Measurements from ENCODE around the gene BRF1. TPM values are rescaled to one million over a fixed set of nuclear protein-coding genes. Genes with fewer than 3 reads are reported as not detected.
"Not testable (repeated sequence)": the region's sequence is repeated elsewhere in the genome, so short reads cannot be mapped to it uniquely, and the experiment has no call there.

BRF1 gene
- total RNA-seq, 4 donors from 2014 or later, result 77.6 to 114 (median 99.5) TPM

- 37 to 54% methylated on average over 13 to 33 of the region's 33 CpGs for WGBS, 2 donors
- Histone ChIP-seq H3K4me3 (no peak overlapping the region), H3K9me3 (peaks cover 0 to 3% (median 0%) of the 10 kb centered on the region in 4 donors), H3K27me3 (no peaks in the 10 kb centered on the region), H3K27ac (peak overlapping the region; percentile 1 to 89 (median 64)), H3K36me3 (peaks cover 0 to 5% (median 0%) of the 10 kb centered on the region in 3 donors), H3K4me1 (peaks cover 0 to 86% (median 43%) of the 10 kb centered on the region in 4 donors)
- DNase-seq (ENCODE audit: low spot score in 2 of 2), result no peak
- TF ChIP-seq CTCF (IDR thresholded peaks at IDR 0.05) (no peak), EP300 (IDR thresholded peaks at IDR 0.05) (peak in 1 of 2 donors; percentile 60), POLR2A (IDR thresholded peaks at IDR 0.05) (no peak)
These were observed 35.1 kb upstream of the BRF1 start for GRCh38 chr14:105335735-105336476.

GRCh38 chr14:105335231-105335542 lies 34.4 kb upstream of the BRF1 start:
- not testable (repeated sequence) for H3K36me3 ChIP-seq; H3K27me3 ChIP-seq; H3K9me3 ChIP-seq; DNase-seq (ENCODE audit: low spot score in 2 of 2); H3K4me3 ChIP-seq
- Histone ChIP-seq H3K27ac (peak overlapping the region; percentile 1 to 89 (median 64)), H3K4me1 (peaks cover 0 to 86% (median 42%) of the 10 kb centered on the region in 4 donors)
- WGBS, 2 donors, result 87 to 91% methylated on average over 12 to 21 of the region's 22 CpGs

- Histone ChIP-seq H3K27ac (peak overlapping the region in 3 of 4 donors; percentile 1 to 89 (median 82)), H3K27me3 (no peaks in the 10 kb centered on the region), H3K9me3 (peaks cover 0 to 3% (median 0%) of the 10 kb centered on the region in 4 donors), H3K4me3 (no peak overlapping the region), H3K4me1 (peaks cover 0 to 92% (median 48%) of the 10 kb centered on the region in 4 donors), H3K36me3 (peaks cover 0 to 5% (median 0%) of the 10 kb centered on the region in 3 donors)
- no peak for DNase-seq (ENCODE audit: low spot score in 2 of 2)
- 83 to 90% methylated on average over 12 to 15 of the region's 17 CpGs for WGBS, 2 donors
- TF ChIP-seq POLR2A (IDR thresholded peaks at IDR 0.05) (no peak), EP300 (IDR thresholded peaks at IDR 0.05) (no peak), CTCF (IDR thresholded peaks at IDR 0.05) (no peak)
These were observed 33.8 kb upstream of the BRF1 start for GRCh38 chr14:105334383-105335230.

- H3K36me3 ChIP-seq, result peaks cover 0 to 5% (median 0%) of the 10 kb centered on the region in 3 donors
- H3K27me3 ChIP-seq, result no peaks in the 10 kb centered on the region
- WGBS, 2 donors, result 53 to 68% methylated on average over 6 to 9 of the region's 18 CpGs
- TF ChIP-seq POLR2A (IDR thresholded peaks at IDR 0.05) (no peak), EP300 (IDR thresholded peaks at IDR 0.05) (no peak), CTCF (IDR thresholded peaks at IDR 0.05) (no peak)
- peak overlapping the region in 2 of 4 donors; percentile 82 to 89 for H3K27ac ChIP-seq
- H3K4me3 ChIP-seq, result no peak overlapping the region
- peaks cover 0 to 96% (median 50%) of the 10 kb centered on the region in 4 donors for H3K4me1 ChIP-seq
- DNase-seq (ENCODE audit: low spot score in 2 of 2), result no peak
- peaks cover 0 to 3% (median 0%) of the 10 kb centered on the region in 4 donors for H3K9me3 ChIP-seq
These were observed 33.0 kb upstream of the BRF1 start for GRCh38 chr14:105333613-105334364.

- no peak overlapping the region for H3K4me3 ChIP-seq
- H3K9me3 ChIP-seq, result peaks cover 0 to 3% (median 0%) of the 10 kb centered on the region in 4 donors
- peak overlapping the region in 2 of 4 donors; percentile 82 to 89 for H3K27ac ChIP-seq
- H3K4me1 ChIP-seq, result peaks cover 0 to 96% (median 45%) of the 10 kb centered on the region in 4 donors
- TF ChIP-seq POLR2A (IDR thresholded peaks at IDR 0.05) (no peak), EP300 (IDR thresholded peaks at IDR 0.05) (no peak), CTCF (IDR thresholded peaks at IDR 0.05) (no peak)
- peaks cover 0 to 5% (median 0%) of the 10 kb centered on the region in 3 donors for H3K36me3 ChIP-seq
- no peaks in the 10 kb centered on the region for H3K27me3 ChIP-seq
- 71 to 72% methylated on average over 14 to 15 of the region's 15 CpGs for WGBS, 2 donors
- DNase-seq (ENCODE audit: low spot score in 2 of 2), result no peak
These were observed 32.3 kb upstream of the BRF1 start for GRCh38 chr14:105333020-105333490.
